AG09309 (cell line): Measurements from ENCODE around the gene AUTS2.
"Not testable (repeated sequence)": the region's sequence is repeated elsewhere in the genome, so short reads cannot be mapped to it uniquely, and the experiment has no call there.

Source experiments
- DNase-seq: peaks from one replicate; pipeline ENCODE4 v3.0.0-alpha.2; 2010; ENCODE audit warnings: low read depth
- H3K4me3 ChIP-seq: 2 replicates; pipeline ENCODE4 v1.5.1; 2011; ENCODE audit warnings: mild to moderate bottlenecking, low read depth, low read length, moderate library complexity; ENCODE audit not compliant: control insufficient read depth
- CTCF ChIP-seq: IDR thresholded peaks from 2 replicates; pipeline ENCODE4 v1.5.1; 2011; ENCODE audit warnings: mild to moderate bottlenecking, low read depth, low read length, inconsistent platforms; ENCODE audit not compliant: insufficient read depth, control insufficient read depth; ENCODE audit errors: missing control alignments

The AUTS2 gene

GRCh38 chr7:70360557-70360956 is 762.3 kb downstream of the AUTS2 start:
- no peak overlapping the region for H3K4me3 ChIP-seq
- no peak for DNase-seq
- no peak for TF ChIP-seq CTCF

GRCh38 chr7:70361821-70362220 is 763.5 kb downstream of the AUTS2 start:
- no peak for TF ChIP-seq CTCF

GRCh38 chr7:70364393-70364792 is 766.1 kb downstream of the AUTS2 start:
- DNase-seq, H3K4me3 ChIP-seq: not testable (repeated sequence)

More at GRCh38 chr7:70361821-70362220, 763.5 kb downstream of the AUTS2 start:
- H3K4me3 ChIP-seq = no peak overlapping the region
- DNase-seq = no peak

- no peak overlapping the region for H3K4me3 ChIP-seq
- DNase-seq = no peak
- no peak for TF ChIP-seq CTCF
Measured at GRCh38 chr7:70371652-70372051, 773.4 kb downstream of the AUTS2 start.

- no peak overlapping the region for H3K4me3 ChIP-seq
- no peak for DNase-seq
- TF ChIP-seq CTCF = no peak
Measured at GRCh38 chr7:70372768-70373515, 774.7 kb downstream of the AUTS2 start.

- no peak for DNase-seq
- H3K4me3 ChIP-seq = no peak overlapping the region
- no peak for TF ChIP-seq CTCF
Measured at GRCh38 chr7:70374772-70375533, 776.7 kb downstream of the AUTS2 start.

GRCh38 chr7:70376561-70377031 is 778.3 kb downstream of the AUTS2 start:
- TF ChIP-seq CTCF = no peak
- DNase-seq = no peak
- H3K4me3 ChIP-seq = no peak overlapping the region
